NCI-H128 (cell line): ENCODE data around the gene PON3.

Experiments used
- DNase-seq: peaks from one replicate; lab custom pipeline; 2025; ENCODE audit not compliant: unreplicated experiment; lab: John Stamatoyannopoulos, UW

The PON3 gene

GRCh38 chr7:95342642-95343307, 53.4 kb downstream of the PON3 start:
- DNase-seq = no peak

DNA sequence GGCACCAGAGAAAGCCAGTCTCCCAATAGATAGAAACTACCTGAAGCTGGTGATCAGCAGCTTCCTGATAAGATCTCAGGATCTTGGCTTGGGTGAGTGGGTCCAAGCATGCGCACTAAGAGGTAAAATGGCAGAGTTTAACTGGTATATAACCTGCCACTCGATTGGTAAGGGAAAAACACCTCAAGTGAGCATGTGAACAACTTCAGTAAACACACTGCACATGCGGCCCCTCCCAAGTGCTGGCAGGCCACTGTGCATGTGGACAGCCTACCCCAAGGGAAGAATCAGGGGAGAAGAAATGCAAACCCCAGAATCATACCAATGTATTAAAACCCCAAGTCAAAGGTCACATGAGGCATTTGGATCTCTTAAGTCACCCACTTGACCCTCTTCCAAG, 54.1 kb downstream of the PON3 start:
- no peak for DNase-seq

- DNase-seq = no peak
These were observed 55.7 kb downstream of the PON3 start for GRCh38 chr7:95340491-95340890.

- no peak for DNase-seq
These were observed 57.3 kb downstream of the PON3 start for GRCh38 chr7:95338832-95339231.

DNA sequence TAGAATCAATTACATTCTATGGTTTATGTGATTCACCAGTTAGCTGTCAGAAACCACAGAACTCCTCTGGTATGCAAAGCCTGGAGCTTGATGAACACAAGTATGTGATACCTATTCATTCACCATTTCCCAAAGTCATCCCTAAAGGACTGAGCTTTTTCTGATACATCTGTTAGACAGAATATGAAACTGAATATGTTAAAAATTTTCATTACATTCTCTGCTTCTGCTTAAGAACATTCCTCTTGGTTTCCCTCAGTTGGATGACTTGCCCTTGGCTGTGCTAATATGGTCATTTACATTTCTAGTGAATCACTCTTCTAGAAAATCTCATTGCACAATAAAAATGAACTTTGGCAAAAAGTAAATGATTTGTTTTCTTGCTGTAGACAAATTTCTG, 61.1 kb downstream of the PON3 start:
- DNase-seq = no peak

GRCh38 chr7:95334447-95334846, 61.7 kb downstream of the PON3 start:
- no peak for DNase-seq

DNA sequence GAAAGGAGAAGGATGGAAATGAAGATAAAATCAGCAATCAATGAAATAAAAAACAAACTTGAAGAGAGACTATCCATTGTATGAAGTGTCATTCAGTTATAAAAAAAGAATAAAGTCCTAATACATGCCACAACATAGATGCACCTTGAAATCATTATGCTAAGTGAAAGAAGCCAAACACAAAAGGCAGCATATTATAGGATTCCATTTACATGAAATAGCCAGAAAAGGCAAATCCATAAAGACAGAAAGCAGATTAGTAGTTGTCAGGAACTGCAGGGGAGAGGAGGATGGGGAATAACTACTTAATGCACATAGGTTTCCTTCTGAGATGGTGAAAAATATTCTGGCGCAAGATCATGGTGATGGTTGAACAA, 65.2 kb downstream of the PON3 start:
- no peak for DNase-seq

GRCh38 chr7:95330204-95330960, 65.8 kb downstream of the PON3 start:
- no peak for DNase-seq

DNA sequence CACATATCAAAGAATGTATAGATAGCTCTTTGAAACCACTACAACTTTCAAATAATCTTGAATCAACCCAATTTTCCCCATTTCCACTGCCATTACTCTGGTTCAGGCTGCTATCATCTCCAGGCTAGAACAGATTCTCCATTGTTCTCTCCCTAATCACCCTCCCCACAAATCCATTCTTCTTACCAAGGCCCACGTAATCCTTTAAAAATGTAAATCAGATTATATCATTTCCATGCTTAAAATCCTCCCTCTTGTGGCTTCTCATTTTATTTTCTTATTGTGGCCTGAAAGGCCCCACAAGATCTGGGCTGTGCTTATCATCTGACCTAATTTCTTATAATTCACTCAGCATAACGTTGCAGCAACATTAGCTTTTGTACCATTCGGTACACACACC, 68.8 kb downstream of the PON3 start:
- no peak for DNase-seq

DNA sequence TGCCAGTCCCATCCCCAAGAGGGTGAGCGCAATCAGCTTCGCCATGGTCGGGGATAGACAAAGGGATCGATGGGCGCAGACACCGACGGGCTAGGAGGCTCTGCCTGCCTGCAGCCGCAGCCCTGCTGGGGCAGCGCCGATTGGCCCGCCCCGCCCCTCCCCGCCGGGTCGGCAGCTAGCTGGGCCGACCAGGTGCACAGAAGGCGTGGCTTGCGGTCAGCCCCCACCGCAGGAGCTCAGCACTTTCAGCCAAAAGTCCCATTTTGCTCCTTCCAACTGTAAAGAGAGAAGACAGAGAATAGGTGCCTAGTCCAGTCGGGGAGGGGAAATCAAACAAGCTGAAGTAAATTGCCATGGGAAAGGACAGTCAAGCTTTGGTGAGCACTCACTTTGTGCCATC, 71.7 kb downstream of the PON3 start, which contains the start of gene PON1:
Gene PON1 (minus strand): TSS at position 102 of the 400 bp plus-strand sequence. CDS start 57 bp downstream, at position 45.
- DNase-seq = peak; percentile 7

GRCh38 chr7:95323410-95324129, 72.6 kb downstream of the PON3 start:
- no peak for DNase-seq

DNA sequence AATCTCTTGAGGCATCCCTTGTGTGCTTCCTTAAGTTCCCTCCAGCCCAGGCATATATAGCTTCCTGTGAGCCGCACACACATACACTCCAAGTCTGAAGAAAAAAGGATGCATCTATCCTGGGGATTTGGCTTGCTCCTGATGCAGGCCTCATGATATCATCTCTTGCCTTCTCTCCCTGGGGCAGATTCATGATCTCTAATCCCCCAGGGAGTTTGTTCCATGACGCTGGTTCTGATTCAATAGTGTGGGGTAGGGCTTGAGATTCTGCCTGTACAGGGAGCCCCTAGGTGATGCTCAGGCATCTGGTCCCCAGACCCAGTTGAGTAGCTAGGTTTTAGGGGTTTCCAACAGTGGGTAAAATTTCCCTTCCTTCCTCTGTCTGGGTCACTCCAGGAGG, 73.3 kb downstream of the PON3 start:
- DNase-seq = no peak

DNA sequence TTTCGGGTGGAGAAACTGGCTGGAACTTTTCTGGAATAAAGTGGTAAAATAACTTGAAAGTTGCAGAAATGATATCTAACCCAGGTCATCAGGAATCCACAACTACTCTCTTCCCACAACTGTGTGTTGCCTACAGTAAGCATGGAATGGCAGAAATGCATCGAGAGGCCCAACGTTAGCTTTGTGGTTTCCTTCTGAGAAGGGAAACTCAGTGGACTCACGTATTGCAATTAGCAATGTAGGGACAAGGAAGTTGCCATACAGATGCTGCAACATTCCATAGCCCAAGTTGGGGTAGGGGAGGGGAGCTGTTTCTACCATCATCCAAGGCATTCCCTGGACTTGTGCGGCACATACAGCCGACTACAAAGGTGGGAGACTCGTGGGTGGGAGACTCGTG, 73.8 kb downstream of the PON3 start:
- DNase-seq = no peak

DNA sequence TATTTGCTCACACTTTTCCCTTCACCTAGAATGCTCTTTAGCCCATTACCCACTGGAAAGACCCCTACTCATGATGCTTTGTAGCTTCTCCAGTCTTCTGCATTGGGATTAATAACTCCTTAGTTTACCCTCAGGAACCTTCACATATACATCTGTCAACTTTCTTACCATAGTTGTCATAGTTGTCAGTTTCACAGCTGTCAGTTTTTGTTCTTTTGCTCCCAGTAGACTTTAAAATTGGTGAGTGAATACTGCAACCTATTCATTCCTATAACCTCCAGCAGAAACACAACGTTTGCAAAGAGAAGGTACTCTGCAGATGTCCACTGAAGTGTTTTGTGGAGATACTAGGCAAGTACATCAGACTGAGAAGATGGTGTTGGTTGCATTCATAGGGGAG, 74.5 kb downstream of the PON3 start:
- no peak for DNase-seq

- no peak for DNase-seq
These were observed 75.5 kb downstream of the PON3 start for GRCh38 chr7:95320651-95321050.

DNA sequence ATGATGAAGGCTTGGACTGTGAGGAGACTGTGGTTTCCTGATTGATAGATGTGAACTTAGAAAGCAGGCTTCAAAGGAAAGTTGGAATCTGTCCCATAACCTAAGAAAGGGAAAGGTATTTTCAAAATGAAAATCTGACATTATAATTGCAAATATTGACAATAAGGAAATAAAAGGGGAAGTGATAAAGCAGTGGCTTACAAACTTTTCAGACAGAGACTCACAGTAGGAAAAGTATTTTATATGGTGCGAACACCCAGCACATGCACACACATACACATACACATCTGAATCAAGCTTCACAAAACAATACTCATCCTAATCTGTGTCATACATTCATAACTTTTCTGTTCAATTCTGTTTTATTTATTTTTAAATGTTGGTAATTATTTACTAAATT, 76.6 kb downstream of the PON3 start:
- no peak for DNase-seq

DNA sequence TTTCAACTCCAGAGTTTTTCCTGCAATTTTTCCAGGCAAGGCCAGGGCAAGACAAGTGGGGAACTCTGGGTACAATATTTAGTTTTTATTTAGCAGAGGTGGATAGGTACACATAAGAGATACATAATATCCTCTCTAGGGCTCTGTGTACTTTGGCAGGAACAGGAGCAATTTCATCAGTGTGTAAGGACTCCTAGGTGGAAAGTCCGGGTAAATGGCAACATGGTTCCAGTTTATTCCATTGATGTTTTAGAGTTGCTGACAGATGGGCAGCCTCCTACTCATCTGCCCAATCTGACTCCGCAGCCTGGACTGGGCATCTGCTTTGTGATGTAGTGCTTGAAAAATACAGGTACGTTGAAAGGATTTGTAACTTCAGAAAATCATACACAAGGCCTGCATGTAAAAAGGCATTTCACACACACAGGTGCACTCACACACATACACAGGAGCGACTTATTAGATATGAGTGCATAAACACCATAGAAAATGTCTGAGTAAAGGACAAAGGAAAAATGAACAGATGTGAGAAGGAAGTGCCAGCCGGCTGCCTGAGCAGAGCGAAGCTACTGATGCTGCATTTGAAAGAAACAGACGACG, 77.6 kb downstream of the PON3 start:
- no peak for DNase-seq

DNA sequence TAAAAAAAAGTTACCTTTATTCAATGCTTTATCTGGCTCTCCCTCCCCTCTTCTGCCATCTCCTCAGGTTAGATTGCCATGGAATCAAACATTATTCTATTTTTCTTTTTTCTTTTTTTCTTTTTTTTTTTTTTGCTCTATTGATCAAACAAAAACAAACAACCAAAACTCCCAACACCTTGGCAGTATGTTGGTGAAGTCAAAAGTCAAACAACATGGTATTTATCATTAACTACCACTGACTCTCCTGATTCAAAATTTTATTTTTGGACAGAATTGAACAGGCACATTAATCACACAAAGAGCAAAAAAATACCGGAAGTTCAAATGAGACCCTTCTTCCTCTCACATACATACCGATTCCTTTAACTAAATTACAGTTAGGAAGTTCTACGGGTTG, 78.2 kb downstream of the PON3 start:
- DNase-seq = no peak

GRCh38 chr7:95317546-95317945, 78.6 kb downstream of the PON3 start:
- DNase-seq = no peak

DNA sequence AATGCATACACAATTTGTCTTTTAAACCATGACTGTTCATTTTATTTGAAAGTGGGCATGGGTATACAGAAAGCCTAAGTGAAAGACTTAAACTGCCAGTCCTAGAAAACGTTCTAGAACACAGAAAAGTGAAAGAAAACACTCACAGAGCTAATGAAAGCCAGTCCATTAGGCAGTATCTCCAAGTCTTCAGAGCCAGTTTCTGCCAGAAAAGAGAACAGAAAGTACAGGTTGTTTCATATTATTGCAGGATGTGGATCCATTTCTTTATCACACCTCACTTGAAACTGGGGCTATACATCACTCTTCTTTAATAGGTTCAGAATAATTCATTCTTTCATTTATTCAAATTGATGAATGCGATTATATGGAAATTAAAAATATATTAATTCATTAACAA, 79.6 kb downstream of the PON3 start:
- DNase-seq = no peak

- DNase-seq = no peak
These were observed 83.6 kb downstream of the PON3 start for GRCh38 chr7:95312561-95312960.

GRCh38 chr7:95311389-95311788, 84.8 kb downstream of the PON3 start:
- DNase-seq = no peak
